SJSA1 (cell line): ENCODE results near the gene CATSPER3. TPM values are rescaled to one million over a fixed set of nuclear protein-coding genes. Genes with fewer than 3 reads are reported as not detected.

Source experiments
- DNase-seq, 2 experiments: peaks; one replicate each; pipeline ENCODE4 v3.0.0-alpha.2; 2015 to 2020; ENCODE audit warnings: low spot score in 2 of 2, low read depth in 1 of 2
- H3K27ac ChIP-seq: fragments of 250-450 bp; sonication (Bioruptor Pico); 2 replicates; pipeline ENCODE4 v1.5.1; 2020; ENCODE audit warnings: mild to moderate bottlenecking, moderate library complexity
- H3K27me3 ChIP-seq: fragments of 250-450 bp; sonication (Bioruptor Pico); replicated peaks from 2 replicates; pipeline ENCODE4 v1.5.1; 2020; ENCODE audit warnings: mild to moderate bottlenecking, moderate library complexity
- H3K36me3 ChIP-seq: fragments of 250-450 bp; sonication (Bioruptor Pico); 2 replicates; pipeline ENCODE4 v1.5.1; 2020; ENCODE audit warnings: mild to moderate bottlenecking
- H3K4me1 ChIP-seq: fragments of 250-450 bp; sonication (Bioruptor Pico); replicated peaks from 2 replicates; pipeline ENCODE4 v1.6.1; 2021; ENCODE audit warnings: mild to moderate bottlenecking
- H3K4me3 ChIP-seq: fragments of 250-450 bp; sonication (Bioruptor Pico); 2 replicates; pipeline ENCODE4 v1.5.1; 2020; ENCODE audit warnings: mild to moderate bottlenecking
- H3K9me3 ChIP-seq: fragments of 250-450 bp; sonication (Bioruptor Pico); replicated peaks from 2 replicates; pipeline ENCODE4 v1.5.1; 2020; ENCODE audit warnings: mild to moderate bottlenecking
- total RNA-seq: library from RNA; depleted of rRNA; stranded (reverse); fragments of >200 nt; shearing (Covaris generic); gene quantifications from 2 replicates; pipeline ENCODE4 v1.2.3, GENCODE V29; 2014

CATSPER3 gene
- total RNA-seq, 1 experiment from 2014 or later, result 0.08 TPM

DNA sequence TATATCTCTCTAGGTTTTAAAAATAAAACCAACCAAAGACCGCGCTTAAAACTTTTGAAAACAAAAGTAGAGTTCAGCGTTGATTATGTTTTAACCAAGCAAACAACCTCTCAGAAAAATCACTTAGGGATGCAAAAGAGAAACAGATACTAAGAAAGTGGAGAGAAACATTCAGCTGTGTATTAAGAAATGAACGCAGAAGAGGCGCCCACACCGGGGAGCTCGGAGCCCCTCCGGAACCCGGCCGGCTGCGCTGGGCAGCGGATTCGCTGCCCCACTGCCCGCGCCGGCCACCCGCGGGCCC lies 64.9 kb downstream of the CATSPER3 start:
- DNase-seq, result peak in 1 of 2 experiments; percentile 84
- Histone ChIP-seq H3K27me3 (no peaks in the 10 kb centered on the region), H3K36me3 (peaks cover 20% of the 10 kb centered on the region), H3K4me1 (peaks cover 13% of the 10 kb centered on the region), H3K4me3 (peak overlapping the region; percentile 92), H3K27ac (peak overlapping the region; percentile 66), H3K9me3 (no peaks in the 10 kb centered on the region)

DNA sequence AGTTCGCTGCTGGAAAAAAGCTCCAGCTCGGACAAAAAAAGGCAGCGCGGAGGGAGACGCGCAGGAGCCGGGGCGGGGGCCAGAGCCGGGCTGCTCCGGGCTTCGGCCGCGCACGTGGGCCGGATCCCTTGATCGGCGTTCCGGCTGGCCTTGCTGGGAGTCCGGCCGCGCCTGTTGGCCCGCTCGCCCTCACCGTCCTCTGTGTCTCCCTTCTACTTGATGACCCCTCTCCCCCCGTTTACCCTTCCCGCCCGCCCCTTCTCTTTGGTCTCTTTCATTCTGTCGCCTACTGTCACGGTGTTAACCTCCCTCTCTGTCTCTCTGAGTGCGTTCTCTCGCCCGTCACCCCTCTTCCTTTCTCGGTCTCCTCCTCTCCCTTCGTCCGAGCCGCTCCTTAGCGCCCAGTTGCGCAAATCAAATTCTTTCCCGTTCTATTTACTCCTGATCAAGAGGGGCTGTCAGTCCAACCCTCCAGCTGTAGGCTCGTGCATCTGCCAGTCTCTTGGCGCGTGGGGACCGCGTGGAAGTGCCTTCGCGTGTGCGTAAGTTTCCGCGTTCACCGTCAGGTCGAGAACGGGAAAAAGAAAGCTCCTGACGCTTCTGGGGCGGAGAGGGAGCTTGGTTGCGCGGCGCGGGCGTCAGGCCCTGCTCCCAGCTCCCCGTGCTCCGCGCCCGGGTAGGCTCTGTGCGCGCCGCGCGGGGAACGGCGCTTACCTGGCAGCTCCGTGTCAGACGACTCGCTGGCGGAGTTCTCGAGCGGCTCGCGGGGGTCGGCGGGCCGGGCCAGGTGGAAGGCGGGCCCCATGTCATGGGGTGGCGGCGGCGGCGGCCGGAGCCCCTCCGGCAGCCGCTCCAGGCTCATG lies 65.5 kb downstream of the CATSPER3 start:
- peak overlapping the region; percentile 92 for H3K4me3 ChIP-seq
- H3K9me3 ChIP-seq, result no peaks in the 10 kb centered on the region
- H3K4me1 ChIP-seq, result peaks cover 13% of the 10 kb centered on the region
- peak overlapping the region; percentile 66 for H3K27ac ChIP-seq
- DNase-seq, result peak; percentile 67 to 82
- peaks cover 15% of the 10 kb centered on the region for H3K36me3 ChIP-seq
- peaks cover under 1% of the 10 kb centered on the region; the same call in 1 of the 2 replicates for H3K27me3 ChIP-seq

DNA sequence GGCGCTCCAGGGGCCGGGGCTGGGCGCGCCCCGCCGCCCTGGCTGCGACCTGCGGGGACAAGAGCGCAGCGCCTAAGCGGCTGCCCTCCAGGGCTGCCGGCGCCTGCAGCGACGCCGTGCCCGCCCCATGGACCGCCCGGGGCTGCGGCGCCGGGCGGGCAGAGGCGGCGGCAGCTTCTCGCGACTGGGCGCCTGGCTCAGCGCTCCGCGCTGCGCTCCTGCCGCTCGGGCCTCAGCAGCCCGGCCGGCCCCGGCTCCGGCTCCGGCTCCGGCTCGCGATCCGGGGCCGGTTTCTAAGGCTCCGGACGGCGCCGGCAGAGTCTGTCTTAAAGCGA lies 66.2 kb downstream of the CATSPER3 start, which contains the start of gene PITX1:
Gene PITX1 (minus strand): TSS at position 328 of the 335 bp plus-strand sequence. CDS start 347 bp downstream, outside the sequence.
- Histone ChIP-seq H3K4me3 (peak within 1 kb of the TSS; percentile 92), H3K27me3 (peaks cover 7% of the 10 kb centered on the region), H3K9me3 (no peaks in the 10 kb centered on the region), H3K36me3 (peaks cover 12% of the 10 kb centered on the region), H3K27ac (peak within 1 kb of the TSS; percentile 66), H3K4me1 (peaks cover 13% of the 10 kb centered on the region)
- no peak for DNase-seq

DNA sequence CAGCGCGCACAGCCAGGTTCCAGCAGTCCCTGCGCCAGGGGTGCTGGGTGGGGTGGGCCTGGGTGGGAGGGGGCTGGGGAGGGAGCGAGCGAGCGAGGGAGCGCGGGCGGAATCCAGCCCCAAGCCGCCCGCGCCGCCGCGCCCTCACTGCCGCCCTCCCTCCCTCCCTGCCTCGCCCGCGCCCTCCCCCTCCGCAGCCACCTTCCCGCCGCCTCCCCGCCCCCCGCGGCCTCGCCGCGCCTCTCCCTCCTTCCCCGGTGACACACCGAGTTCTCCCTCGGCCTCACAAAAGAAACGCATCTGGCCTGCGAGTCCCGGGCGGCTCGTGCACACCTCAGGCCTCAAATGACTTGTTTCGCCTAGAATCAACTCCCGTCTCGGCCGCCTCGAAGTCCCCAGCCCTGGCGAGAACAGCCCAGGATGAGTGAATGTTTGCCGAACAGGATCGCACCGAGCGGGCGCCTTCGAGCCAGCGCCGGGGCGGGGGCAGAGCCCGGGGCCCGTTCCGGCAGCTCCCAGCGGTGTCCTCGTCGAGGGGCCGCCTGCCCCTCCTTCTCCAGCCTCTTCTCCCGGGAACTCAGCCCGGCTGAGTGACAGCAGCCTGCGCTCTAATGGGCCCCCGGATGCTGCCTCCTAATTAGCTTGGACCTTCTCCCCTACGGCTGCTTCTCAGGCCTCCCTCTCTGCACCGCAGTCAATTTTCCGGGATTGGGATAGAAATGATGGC lies 66.7 kb downstream of the CATSPER3 start:
- peak; percentile 67 to 94 for DNase-seq
- Histone ChIP-seq H3K36me3 (peaks cover 7% of the 10 kb centered on the region), H3K4me1 (peaks cover 13% of the 10 kb centered on the region), H3K4me3 (peak overlapping the region; percentile 92), H3K27me3 (peaks cover 12% of the 10 kb centered on the region), H3K9me3 (0 out of 2 replicates have a peak, but pooled peaks cover 5% of the 10 kb centered on the region), H3K27ac (peak overlapping the region; percentile 20; the same call in 1 of the 2 replicates)

DNA sequence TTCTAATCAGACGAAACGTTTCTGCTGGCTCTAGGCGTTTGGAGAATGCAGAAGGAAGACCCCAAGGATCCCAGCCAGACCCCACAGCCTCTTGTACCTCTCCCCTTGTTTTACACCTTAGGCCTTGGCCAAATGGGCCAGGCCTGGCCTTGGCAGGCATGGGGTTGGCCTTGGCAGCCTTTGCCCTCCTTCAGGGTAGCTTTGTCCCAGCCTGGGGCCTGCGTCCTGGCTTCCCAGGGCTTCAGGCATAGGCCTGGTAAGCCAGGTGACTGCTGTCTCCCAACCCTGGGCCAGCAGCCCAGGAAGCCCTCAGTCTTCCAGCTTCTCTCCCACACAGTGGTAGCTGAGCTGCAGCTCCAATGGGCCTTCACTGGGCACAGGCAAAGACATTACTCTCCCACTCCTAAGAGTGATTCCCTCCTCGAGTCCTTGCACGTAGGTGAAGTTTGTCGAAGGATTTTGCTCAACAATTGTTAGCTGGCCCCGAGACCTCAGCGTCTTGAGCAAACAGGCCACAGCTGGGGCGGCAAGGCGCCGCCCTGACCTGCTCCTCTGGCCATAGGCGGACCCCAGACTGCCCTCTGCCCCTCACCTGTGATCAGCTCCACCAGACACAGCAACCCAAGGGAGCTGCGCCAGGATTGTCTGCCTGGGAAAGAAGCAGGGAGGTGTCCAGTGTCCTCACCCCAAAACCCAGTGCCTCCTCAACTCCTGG lies 67.4 kb downstream of the CATSPER3 start:
- Histone ChIP-seq H3K4me1 (peaks cover 13% of the 10 kb centered on the region), H3K27ac (no peak overlapping the region), H3K4me3 (no peak overlapping the region), H3K9me3 (0 out of 2 replicates have a peak, but pooled peaks cover 7% of the 10 kb centered on the region), H3K27me3 (peaks cover 15% of the 10 kb centered on the region), H3K36me3 (peaks cover 7% of the 10 kb centered on the region)
- DNase-seq, result no peak

DNA sequence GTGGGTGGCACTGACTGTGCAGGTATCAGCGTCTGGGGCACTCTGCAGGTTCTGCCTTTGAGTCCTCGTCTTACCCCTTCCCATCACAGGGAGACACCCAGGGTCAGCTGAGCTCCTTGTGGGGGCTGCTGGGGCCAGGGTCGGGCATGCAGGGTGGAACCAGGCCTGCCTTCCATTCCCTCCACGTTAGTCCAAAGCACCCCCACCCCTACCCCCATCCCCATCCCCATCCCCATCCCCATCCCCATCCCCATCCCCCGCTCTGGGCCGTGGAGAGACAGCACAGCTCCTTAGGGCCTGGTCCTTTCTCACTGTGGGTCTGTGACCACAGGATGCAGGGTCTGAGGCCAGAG lies 67.9 kb downstream of the CATSPER3 start:
- no peak overlapping the region for H3K4me3 ChIP-seq
- H3K4me1 ChIP-seq, result peaks cover 10% of the 10 kb centered on the region
- H3K36me3 ChIP-seq, result peaks cover 7% of the 10 kb centered on the region
- no peak for DNase-seq
- H3K9me3 ChIP-seq, result 0 out of 2 replicates have a peak, but pooled peaks cover 7% of the 10 kb centered on the region
- H3K27me3 ChIP-seq, result peaks cover 18% of the 10 kb centered on the region
- no peak overlapping the region for H3K27ac ChIP-seq

DNA sequence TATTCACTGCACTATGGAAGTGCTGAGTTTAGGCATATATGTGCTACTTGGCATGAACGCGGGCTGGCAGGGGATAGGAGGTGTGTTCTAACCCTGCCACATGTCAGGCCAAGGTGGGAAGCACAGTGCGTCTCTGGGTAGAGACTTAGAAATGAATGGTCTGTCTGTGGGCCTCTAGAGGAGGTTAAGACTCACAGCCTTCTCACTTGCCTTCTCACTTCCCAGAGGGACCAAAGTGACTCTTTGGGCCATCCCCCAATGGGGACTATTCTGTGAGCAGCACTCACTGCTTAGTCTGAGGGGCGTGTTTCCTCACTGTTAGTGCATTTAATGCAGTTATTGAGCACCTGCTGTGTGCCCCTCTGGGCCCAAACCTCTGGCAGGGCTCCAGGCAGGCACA lies 68.7 kb downstream of the CATSPER3 start:
- Histone ChIP-seq H3K27ac (no peak overlapping the region), H3K4me3 (no peak overlapping the region), H3K27me3 (peaks cover 22% of the 10 kb centered on the region), H3K36me3 (peaks cover 7% of the 10 kb centered on the region), H3K9me3 (0 out of 2 replicates have a peak, but pooled peaks cover 7% of the 10 kb centered on the region), H3K4me1 (peaks cover 6% of the 10 kb centered on the region)
- no peak for DNase-seq

DNA sequence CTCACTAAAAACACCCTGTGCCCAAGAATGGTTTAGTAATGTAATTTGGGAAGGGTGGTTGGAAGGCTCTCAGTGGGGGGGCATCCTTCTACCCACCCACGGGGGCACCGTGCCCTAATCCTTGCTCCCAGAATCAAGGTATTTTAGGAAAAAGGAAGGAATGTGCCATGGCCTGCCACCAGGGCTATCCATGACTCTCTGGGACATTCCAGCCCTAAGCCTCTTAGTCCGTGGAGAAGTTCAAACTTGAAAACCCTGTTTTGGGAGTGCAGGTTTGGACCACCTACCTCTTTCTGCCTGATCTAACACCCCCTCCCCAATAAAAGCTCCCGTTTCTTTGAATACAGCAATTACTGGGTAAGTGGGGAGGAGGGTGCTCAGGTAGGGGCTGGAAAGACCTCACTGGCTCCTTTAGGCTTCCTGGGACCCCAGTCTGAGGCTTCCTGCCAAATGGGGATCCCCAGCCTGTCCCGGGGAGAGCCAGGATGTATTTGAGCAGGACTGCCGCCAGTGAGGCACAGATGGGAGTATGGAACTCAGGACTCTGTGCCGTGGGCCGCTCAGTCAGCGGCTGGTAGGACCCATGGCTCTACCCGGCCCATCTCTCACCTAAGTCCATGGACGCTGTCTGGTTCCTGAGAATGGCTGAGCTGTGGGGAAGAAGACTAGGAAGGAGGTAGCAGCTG lies 70.0 kb downstream of the CATSPER3 start:
- Histone ChIP-seq H3K27me3 (peaks cover 28% of the 10 kb centered on the region), H3K4me3 (no peak overlapping the region), H3K9me3 (0 out of 2 replicates have a peak, but pooled peaks cover 7% of the 10 kb centered on the region), H3K36me3 (peaks cover 7% of the 10 kb centered on the region), H3K4me1 (peaks cover 6% of the 10 kb centered on the region), H3K27ac (no peak overlapping the region)
- DNase-seq, result no peak

DNA sequence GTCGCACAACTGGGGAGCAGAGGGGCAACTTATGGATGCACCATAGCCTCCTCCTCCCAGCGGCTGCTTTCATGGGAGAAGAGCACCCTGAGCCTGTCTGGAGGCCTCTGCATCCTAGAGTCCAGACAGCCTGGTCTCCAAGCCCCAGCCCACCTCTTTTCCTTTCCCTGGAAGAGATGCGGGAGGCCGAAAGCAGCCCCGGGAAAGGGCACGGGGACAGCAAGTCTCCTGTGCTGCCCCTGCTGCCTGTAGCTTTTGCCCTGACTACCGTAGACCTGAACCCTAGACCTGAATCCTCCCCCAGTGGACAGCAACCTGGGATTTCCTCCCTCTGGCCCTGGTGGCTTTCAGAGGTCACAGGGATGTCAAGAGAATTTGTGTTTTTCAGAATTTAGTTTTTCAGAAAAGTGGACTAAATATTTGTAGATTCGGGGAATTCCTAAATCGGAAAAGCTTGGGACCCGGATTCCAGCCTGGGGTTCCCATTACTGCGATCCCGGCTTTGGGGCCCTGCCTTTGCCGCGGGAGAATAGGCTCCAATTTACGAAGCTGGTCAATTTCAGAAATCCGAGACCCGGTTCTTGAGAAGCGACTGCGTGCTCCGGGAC lies 70.6 kb downstream of the CATSPER3 start:
- peaks cover 34% of the 10 kb centered on the region for H3K27me3 ChIP-seq
- peaks cover 6% of the 10 kb centered on the region for H3K4me1 ChIP-seq
- H3K36me3 ChIP-seq, result peaks cover 6% of the 10 kb centered on the region
- no peak for DNase-seq
- no peak overlapping the region for H3K27ac ChIP-seq
- 0 out of 2 replicates have a peak, but pooled peaks cover 7% of the 10 kb centered on the region for H3K9me3 ChIP-seq
- no peak overlapping the region for H3K4me3 ChIP-seq

DNA sequence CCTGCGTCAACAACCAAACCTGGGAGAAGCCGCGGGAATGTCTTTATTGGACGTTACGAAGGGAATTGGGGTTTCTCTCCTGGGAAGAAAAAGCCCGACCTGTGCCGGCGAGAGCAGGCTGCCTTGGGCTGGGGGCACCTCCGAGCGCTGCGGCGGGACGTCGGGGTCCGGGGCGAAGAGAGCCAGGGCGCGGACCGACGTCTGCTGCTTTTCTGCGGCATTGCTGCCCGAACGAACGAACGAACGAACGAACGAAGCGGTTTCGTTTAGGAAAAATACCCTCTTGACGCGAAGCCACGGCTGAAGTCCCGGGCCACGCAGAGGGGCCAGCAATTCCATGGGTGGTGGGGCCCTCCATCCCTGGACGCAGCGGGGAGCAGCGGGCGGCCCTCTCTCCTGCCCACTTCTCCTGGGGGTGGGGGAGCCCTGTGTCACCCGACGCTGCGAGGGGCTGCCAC lies 71.1 kb downstream of the CATSPER3 start:
- DNase-seq, result no peak
- Histone ChIP-seq H3K27ac (no peak overlapping the region), H3K4me1 (peaks cover 6% of the 10 kb centered on the region), H3K27me3 (peaks cover 39% of the 10 kb centered on the region), H3K9me3 (0 out of 2 replicates have a peak, but pooled peaks cover 7% of the 10 kb centered on the region), H3K36me3 (peaks cover 1% of the 10 kb centered on the region; the same call in 1 of the 2 replicates), H3K4me3 (no peak overlapping the region)

DNA sequence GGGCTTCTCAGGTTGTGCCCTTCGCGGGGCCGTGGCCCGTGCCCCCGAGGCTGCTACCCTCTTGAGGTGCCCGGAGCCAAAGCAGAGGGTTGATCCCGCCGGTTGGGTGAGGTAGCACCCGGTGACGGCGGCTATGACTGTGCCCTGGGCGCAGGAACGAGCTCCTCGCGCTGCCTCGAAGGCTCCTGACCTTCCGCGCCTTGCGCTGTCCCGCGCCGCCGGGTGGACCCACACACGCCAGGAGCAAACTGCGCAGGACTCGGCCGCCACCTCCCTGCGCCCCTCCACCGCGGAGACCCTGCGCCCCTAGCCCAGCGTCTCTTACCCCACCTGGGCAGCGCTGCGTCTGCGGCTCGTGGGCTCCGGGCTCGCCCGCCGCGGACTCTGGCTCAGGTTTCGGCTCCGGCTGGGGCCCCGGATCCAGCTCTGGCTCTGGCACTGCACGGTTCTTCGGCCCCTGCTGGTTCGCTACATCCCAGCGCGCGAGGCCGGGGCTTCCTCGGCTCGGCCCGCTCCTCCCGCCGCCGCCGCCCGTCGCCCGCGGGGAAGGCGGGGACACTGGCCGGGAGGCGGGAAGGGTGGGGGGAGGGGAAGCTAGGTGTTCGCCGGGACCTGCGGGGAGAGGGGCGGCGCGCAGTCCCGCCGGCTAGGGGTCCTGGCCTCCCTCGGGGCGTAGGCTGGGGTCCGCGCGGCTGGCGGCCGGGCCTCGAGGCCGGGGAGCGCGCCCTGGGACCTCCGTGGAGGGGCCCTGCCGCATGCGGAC lies 71.7 kb downstream of the CATSPER3 start:
- Histone ChIP-seq H3K27me3 (peaks cover 44% of the 10 kb centered on the region), H3K27ac (no peak overlapping the region), H3K4me1 (peaks cover 4% of the 10 kb centered on the region), H3K9me3 (0 out of 2 replicates have a peak, but pooled peaks cover 7% of the 10 kb centered on the region), H3K36me3 (no peaks in the 10 kb centered on the region), H3K4me3 (no peak overlapping the region)
- DNase-seq, result no peak

DNA sequence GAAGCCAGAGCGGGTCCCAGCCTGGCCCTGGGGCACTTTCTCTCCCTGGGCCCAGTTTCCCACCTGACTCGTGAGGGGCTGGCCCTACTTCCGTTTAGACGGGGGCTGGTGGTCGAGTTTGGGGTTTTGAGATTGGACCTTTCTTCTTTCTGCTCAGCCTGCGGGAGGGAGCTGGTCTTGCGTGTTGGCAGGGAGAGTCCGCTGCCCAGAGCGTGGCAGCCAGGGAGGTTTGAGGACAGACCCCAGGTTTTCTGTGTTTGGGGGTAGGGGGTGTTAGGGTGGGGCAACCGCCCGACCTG lies 72.3 kb downstream of the CATSPER3 start:
- DNase-seq, result no peak
- Histone ChIP-seq H3K4me3 (no peak overlapping the region), H3K27ac (no peak overlapping the region), H3K36me3 (no peaks in the 10 kb centered on the region), H3K9me3 (0 out of 2 replicates have a peak, but pooled peaks cover 7% of the 10 kb centered on the region), H3K27me3 (peaks cover 48% of the 10 kb centered on the region), H3K4me1 (no peaks in the 10 kb centered on the region; the same call in 1 of the 2 replicates)
